Panc1 (cell line): Measurements from ENCODE around the gene CABCOCO1.

Experiments
- POLR2AphosphoS5 ChIP-seq: IDR thresholded peaks from 2 replicates; pipeline ENCODE4 v1.6.1; 2012; ENCODE audit warnings: mild to moderate bottlenecking, low read depth, low read length, moderate library complexity
- TCF7L2 ChIP-seq: IDR thresholded peaks from 2 replicates; pipeline ENCODE4 v1.6.1; 2011; ENCODE audit warnings: mild to moderate bottlenecking, low read depth, low read length, inconsistent platforms
- TF ChIP-seq, protein P1 (sequence below): fragments of 450-650 bp; IDR thresholded peaks from 2 replicates; pipeline ENCODE4 v1.5.1; 2017; ENCODE audit warnings: mild to moderate bottlenecking
- TF ChIP-seq, protein P2 (sequence below), 2 experiments: IDR thresholded peaks; 2 replicates each; pipeline ENCODE4 v1.6.1; 2011 to 2012; ENCODE audit warnings: low read depth in 2 of 2, control low read depth in 1 of 2, low read length in 1 of 2, mild to moderate bottlenecking in 1 of 2, moderate library complexity in 1 of 2; ENCODE audit not compliant: insufficient read depth in 1 of 2

DNA sequence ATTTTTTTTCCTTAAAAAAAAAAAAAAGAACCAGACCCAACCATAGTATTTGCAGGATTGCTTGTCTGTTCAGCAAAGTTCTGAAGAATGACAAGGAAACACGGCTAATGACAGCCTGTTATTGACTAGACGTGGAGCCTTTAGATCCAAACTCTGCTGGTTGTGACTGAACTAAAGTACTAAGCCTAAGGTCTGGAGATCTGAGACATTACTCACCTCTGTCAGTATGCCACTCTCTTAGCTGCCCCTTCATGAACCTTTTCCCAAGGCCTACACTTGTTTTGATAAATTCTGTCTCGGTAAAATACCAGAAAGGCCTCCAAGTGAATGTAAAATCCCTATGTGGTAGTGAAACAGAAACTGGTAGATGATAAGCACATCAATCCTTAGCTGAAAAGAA lies 101.0 kb downstream of the CABCOCO1 start:
- no peak for TF ChIP-seq POLR2AphosphoS5
- TF ChIP-seq, protein P1, sequence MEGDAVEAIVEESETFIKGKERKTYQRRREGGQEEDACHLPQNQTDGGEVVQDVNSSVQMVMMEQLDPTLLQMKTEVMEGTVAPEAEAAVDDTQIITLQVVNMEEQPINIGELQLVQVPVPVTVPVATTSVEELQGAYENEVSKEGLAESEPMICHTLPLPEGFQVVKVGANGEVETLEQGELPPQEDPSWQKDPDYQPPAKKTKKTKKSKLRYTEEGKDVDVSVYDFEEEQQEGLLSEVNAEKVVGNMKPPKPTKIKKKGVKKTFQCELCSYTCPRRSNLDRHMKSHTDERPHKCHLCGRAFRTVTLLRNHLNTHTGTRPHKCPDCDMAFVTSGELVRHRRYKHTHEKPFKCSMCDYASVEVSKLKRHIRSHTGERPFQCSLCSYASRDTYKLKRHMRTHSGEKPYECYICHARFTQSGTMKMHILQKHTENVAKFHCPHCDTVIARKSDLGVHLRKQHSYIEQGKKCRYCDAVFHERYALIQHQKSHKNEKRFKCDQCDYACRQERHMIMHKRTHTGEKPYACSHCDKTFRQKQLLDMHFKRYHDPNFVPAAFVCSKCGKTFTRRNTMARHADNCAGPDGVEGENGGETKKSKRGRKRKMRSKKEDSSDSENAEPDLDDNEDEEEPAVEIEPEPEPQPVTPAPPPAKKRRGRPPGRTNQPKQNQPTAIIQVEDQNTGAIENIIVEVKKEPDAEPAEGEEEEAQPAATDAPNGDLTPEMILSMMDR = no peak
- no peak for TF ChIP-seq TCF7L2
- TF ChIP-seq, protein P2, sequence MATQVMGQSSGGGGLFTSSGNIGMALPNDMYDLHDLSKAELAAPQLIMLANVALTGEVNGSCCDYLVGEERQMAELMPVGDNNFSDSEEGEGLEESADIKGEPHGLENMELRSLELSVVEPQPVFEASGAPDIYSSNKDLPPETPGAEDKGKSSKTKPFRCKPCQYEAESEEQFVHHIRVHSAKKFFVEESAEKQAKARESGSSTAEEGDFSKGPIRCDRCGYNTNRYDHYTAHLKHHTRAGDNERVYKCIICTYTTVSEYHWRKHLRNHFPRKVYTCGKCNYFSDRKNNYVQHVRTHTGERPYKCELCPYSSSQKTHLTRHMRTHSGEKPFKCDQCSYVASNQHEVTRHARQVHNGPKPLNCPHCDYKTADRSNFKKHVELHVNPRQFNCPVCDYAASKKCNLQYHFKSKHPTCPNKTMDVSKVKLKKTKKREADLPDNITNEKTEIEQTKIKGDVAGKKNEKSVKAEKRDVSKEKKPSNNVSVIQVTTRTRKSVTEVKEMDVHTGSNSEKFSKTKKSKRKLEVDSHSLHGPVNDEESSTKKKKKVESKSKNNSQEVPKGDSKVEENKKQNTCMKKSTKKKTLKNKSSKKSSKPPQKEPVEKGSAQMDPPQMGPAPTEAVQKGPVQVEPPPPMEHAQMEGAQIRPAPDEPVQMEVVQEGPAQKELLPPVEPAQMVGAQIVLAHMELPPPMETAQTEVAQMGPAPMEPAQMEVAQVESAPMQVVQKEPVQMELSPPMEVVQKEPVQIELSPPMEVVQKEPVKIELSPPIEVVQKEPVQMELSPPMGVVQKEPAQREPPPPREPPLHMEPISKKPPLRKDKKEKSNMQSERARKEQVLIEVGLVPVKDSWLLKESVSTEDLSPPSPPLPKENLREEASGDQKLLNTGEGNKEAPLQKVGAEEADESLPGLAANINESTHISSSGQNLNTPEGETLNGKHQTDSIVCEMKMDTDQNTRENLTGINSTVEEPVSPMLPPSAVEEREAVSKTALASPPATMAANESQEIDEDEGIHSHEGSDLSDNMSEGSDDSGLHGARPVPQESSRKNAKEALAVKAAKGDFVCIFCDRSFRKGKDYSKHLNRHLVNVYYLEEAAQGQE (IDR thresholded peaks at IDR 0.05; ENCODE audit: insufficient read depth in 1 of 2, low read depth in 2 of 2, low read length in 1 of 2) = no peak
